Measurements from ENCODE around the gene UBFD1. TPM values are rescaled to one million over a fixed set of nuclear protein-coding genes. Genes with fewer than 3 reads are reported as not detected.

Gene UBFD1
- total and polyA plus RNA-seq, 2 experiments from 2014 or later: 48.6 to 107 TPM

- no peaks in the 10 kb centered on the region for H3K4me1 ChIP-seq (ENCODE audit: insufficient read depth)
- no peak overlapping the region for H3K4me2 ChIP-seq
- no peaks in the 10 kb centered on the region for H3K79me2 ChIP-seq
- no peak overlapping the region for H2AFZ ChIP-seq
- no peaks in the 10 kb centered on the region for H3K9me2 ChIP-seq (replicated peaks; ENCODE audit: insufficient read depth)
- H3K4me3 ChIP-seq: no peak overlapping the region
- no peak for TF ChIP-seq EZH2 (IDR thresholded peaks at IDR 0.05; ENCODE audit: borderline replicate concordance)
- TF ChIP-seq CTCF (IDR thresholded peaks at IDR 0.05; ENCODE audit: poor library complexity): no peak
- TF ChIP-seq EZH2phosphoT487 (IDR thresholded peaks at IDR 0.05; ENCODE audit: low read depth, severe bottlenecking, unreplicated experiment): no peak
- WGBS (ENCODE audit: low lambda C conversion rate, missing lambda C conversion rate): 92% methylated on average over 1 of the region's 1 CpG
- H3K9me3 ChIP-seq (ENCODE audit: low read depth): no peaks in the 10 kb centered on the region
- no peak overlapping the region for H3K27ac ChIP-seq
- no peak for DNase-seq (ENCODE audit: low spot score)
- no peaks in the 10 kb centered on the region for H3K36me3 ChIP-seq (replicated peaks; ENCODE audit: insufficient read depth, low read depth)
- no peaks in the 10 kb centered on the region for H3K27me3 ChIP-seq
- H4K20me1 ChIP-seq (ENCODE audit: insufficient read depth, poor library complexity, severe bottlenecking): no peaks in the 10 kb centered on the region
Observed at GRCh38 chr16:23532448-23532847, 25.1 kb upstream of the UBFD1 start.

- Histone ChIP-seq H3K9me2 (replicated peaks; ENCODE audit: insufficient read depth) (no peaks in the 10 kb centered on the region), H3K9me3 (ENCODE audit: low read depth) (no peaks in the 10 kb centered on the region), H3K27ac (no peak overlapping the region), H2AFZ (no peak overlapping the region), H3K4me1 (ENCODE audit: insufficient read depth) (peaks cover 3% of the 10 kb centered on the region), H3K27me3 (no peaks in the 10 kb centered on the region), H3K4me2 (no peak overlapping the region), H3K36me3 (replicated peaks; ENCODE audit: insufficient read depth, low read depth) (no peaks in the 10 kb centered on the region), H3K79me2 (no peaks in the 10 kb centered on the region), H3K4me3 (no peak overlapping the region), H4K20me1 (ENCODE audit: insufficient read depth, poor library complexity, severe bottlenecking) (no peaks in the 10 kb centered on the region)
- TF ChIP-seq EZH2phosphoT487 (IDR thresholded peaks at IDR 0.05; ENCODE audit: low read depth, severe bottlenecking, unreplicated experiment) (no peak), CTCF (IDR thresholded peaks at IDR 0.05; ENCODE audit: poor library complexity) (no peak), EZH2 (IDR thresholded peaks at IDR 0.05; ENCODE audit: borderline replicate concordance) (no peak)
- WGBS (ENCODE audit: low lambda C conversion rate, missing lambda C conversion rate): 98% methylated on average over 19 of the region's 19 CpGs
- DNase-seq (ENCODE audit: low spot score): no peak
Observed at GRCh38 chr16:23534868-23535860, 22.4 kb upstream of the UBFD1 start.

- no peaks in the 10 kb centered on the region for H4K20me1 ChIP-seq (ENCODE audit: insufficient read depth, poor library complexity, severe bottlenecking)
- H3K9me2 ChIP-seq (replicated peaks; ENCODE audit: insufficient read depth): no peaks in the 10 kb centered on the region
- no peak overlapping the region for H2AFZ ChIP-seq
- WGBS (ENCODE audit: low lambda C conversion rate, missing lambda C conversion rate): 94% methylated on average over 2 of the region's 2 CpGs
- no peak overlapping the region for H3K4me3 ChIP-seq
- no peak for TF ChIP-seq CTCF (IDR thresholded peaks at IDR 0.05; ENCODE audit: poor library complexity)
- TF ChIP-seq EZH2 (IDR thresholded peaks at IDR 0.05; ENCODE audit: borderline replicate concordance): no peak
- no peak for TF ChIP-seq EZH2phosphoT487 (IDR thresholded peaks at IDR 0.05; ENCODE audit: low read depth, severe bottlenecking, unreplicated experiment)
- H3K4me1 ChIP-seq (ENCODE audit: insufficient read depth): peaks cover 3% of the 10 kb centered on the region
- H3K27me3 ChIP-seq: no peaks in the 10 kb centered on the region
- H3K36me3 ChIP-seq (replicated peaks; ENCODE audit: insufficient read depth, low read depth): no peaks in the 10 kb centered on the region
- H3K9me3 ChIP-seq (ENCODE audit: low read depth): no peaks in the 10 kb centered on the region
- DNase-seq (ENCODE audit: low spot score): no peak
- no peaks in the 10 kb centered on the region for H3K79me2 ChIP-seq
- no peak overlapping the region for H3K4me2 ChIP-seq
- no peak overlapping the region for H3K27ac ChIP-seq
Observed at GRCh38 chr16:23535901-23536300, 21.6 kb upstream of the UBFD1 start.

Measured in hepatocyte (in vitro differentiated cells).